Astrocyte of the spinal cord (primary cell): ENCODE data around the gene PTPN14.

Experiments used
- DNase-seq: peaks from one replicate; pipeline ENCODE4 v3.0.0; 2011; ENCODE audit warnings: low read depth, low spot score
- H3K4me3 ChIP-seq: 2 replicates; pipeline ENCODE4 v1.5.1; 2011; ENCODE audit warnings: low read depth, mild to moderate bottlenecking, low read length, moderate library complexity
- in situ Hi-C: cut with HindIII; loops from 2 replicates; pipeline ENCODE4 v1.10.0; 2017; ENCODE audit warnings: low sequenced_read_pairs
- TF ChIP-seq, protein P1 (sequence below): IDR thresholded peaks from 2 replicates; pipeline ENCODE4 v1.5.1; 2012; ENCODE audit warnings: low read depth, mild to moderate bottlenecking, low read length, inconsistent platforms

Gene PTPN14

GRCh38 chr1:214318956-214319736 is 232.3 kb downstream of the PTPN14 start:
- TF ChIP-seq, protein P1, sequence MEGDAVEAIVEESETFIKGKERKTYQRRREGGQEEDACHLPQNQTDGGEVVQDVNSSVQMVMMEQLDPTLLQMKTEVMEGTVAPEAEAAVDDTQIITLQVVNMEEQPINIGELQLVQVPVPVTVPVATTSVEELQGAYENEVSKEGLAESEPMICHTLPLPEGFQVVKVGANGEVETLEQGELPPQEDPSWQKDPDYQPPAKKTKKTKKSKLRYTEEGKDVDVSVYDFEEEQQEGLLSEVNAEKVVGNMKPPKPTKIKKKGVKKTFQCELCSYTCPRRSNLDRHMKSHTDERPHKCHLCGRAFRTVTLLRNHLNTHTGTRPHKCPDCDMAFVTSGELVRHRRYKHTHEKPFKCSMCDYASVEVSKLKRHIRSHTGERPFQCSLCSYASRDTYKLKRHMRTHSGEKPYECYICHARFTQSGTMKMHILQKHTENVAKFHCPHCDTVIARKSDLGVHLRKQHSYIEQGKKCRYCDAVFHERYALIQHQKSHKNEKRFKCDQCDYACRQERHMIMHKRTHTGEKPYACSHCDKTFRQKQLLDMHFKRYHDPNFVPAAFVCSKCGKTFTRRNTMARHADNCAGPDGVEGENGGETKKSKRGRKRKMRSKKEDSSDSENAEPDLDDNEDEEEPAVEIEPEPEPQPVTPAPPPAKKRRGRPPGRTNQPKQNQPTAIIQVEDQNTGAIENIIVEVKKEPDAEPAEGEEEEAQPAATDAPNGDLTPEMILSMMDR = no peak
- no peak for DNase-seq
- in situ Hi-C loops = no loop called here
- H3K4me3 ChIP-seq = no peak overlapping the region

DNA sequence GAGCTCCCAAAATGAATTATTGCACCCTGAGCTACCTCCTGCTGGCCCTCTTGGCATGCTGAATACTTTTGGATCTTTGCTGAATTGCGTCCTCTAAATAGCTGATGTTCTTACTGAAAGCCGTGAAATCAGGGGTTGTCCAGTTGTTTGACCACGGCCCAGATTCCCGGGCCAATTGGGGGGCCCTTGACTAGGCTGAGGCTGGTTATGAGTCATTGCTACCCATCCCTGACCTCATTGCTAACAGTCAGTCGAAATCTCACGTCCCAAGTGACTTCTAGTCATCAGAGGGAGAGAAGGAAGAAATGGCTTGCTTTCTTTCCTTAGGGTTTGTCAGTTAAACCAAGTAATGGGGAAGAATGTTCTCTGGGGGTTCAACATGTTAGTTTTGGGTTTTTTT is 233.0 kb downstream of the PTPN14 start:
- no peak overlapping the region for H3K4me3 ChIP-seq
- in situ Hi-C loops = no loop called here
- TF ChIP-seq, protein P1 = no peak
- peak; percentile 52 for DNase-seq

- peak; percentile 55 for DNase-seq
- peak overlapping the region; percentile 29 for H3K4me3 ChIP-seq
- TF ChIP-seq, protein P1 = peak; percentile 58
- in situ Hi-C loops = no loop called here
These were observed 233.7 kb downstream of the PTPN14 start for GRCh38 chr1:214317734-214318133.

DNA sequence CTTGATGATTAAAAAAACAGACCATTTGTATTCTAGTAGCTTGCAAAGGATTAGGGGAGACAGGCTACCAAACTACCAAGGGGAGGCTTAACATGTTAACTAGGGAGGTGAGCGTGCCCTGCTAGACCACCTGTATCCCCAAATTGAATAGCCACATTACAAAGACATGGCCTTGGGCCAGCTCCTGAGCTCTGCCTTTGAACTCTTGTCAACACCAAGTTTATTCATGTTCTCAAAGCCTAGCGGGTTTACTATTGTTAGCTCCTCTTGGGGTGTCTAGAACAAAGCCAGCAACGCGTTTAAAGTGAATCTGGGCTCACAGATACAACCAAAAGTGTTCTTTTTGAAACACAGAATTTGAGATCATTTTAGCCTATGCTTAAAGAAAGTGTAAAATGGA is 234.1 kb downstream of the PTPN14 start:
- TF ChIP-seq, protein P1 = no peak
- DNase-seq = no peak
- in situ Hi-C loops = no loop called here
- H3K4me3 ChIP-seq = no peak overlapping the region

DNA sequence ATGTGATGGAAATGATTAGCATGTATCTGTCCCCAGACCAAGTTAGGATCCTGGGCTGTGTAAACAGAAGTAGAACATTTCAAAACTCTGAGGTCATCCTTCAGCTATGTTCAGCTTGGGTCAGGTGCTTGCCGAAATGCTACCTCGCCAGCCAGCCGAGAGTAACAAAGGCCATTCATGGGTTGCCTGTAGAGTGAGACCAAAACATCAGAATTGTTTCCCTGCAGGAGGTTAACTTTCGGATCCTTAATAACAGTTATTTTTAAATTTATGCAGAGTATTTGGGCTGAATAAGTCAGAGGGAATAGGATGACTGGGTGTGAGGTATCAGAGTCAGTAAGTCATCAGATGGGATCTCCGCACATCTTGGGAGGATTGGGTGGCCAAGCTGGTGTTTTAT is 234.8 kb downstream of the PTPN14 start:
- H3K4me3 ChIP-seq = no peak overlapping the region
- in situ Hi-C loops = no loop called here
- TF ChIP-seq, protein P1 = no peak
- peak; percentile 61 for DNase-seq

DNA sequence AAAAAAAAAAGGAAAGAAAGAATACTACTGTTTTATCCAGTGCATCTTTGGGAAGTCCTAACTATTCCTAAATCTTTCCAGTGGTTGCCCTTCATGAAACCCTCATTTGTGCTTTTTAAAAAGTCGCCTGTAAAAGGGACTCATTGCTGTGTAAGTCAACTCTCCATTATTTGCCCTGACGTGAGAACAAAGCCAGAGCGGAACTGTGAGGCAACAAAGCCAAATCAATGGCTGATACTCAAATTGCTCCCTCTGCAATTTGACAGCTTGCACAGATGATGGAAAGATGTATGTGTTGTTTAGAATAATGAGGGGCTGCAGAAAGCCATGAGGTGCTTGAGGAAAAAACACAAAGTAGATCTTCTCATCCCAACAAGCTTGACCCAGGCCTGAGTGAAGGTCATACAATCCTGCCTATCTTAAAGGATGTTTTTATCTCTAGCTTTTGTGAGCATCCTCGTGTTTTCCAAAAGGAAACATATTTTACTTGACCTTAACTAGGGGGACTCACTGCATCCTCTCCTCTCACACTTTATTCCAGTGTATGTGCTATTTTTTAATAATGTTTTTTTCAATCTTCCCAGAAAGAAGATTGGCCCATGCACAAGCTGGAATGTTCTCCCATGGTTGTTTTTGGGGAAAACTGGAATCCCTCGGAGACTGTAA is 237.1 kb downstream of the PTPN14 start:
- no peak for DNase-seq
- no peak overlapping the region for H3K4me3 ChIP-seq
- TF ChIP-seq, protein P1 = no peak
- in situ Hi-C loops = no loop called here
